H9 (cell line): ENCODE results near the gene DIS3L2. TPM values are rescaled to one million over a fixed set of nuclear protein-coding genes. Genes with fewer than 3 reads are reported as not detected.

ENCODE experiments used
- DNase-seq: peaks from one replicate; pipeline ENCODE4 v3.0.0-alpha.2; 2017
- H2AFZ ChIP-seq: one replicate; pipeline ENCODE4 v1.6.1; 2013; ENCODE audit warnings: mild to moderate bottlenecking, low read length, control low read depth, moderate library complexity
- H2AK5ac ChIP-seq: 2 replicates; pipeline ENCODE4 v1.6.1; 2013; ENCODE audit warnings: low read length, control low read depth, mixed read lengths; ENCODE audit not compliant: insufficient read length
- H2BK120ac ChIP-seq: one replicate; pipeline ENCODE4 v1.6.1; 2013; ENCODE audit warnings: low read depth, mild to moderate bottlenecking, low read length, control low read depth, inconsistent platforms; ENCODE audit not compliant: poor library complexity, severe bottlenecking
- H2BK12ac ChIP-seq: 2 replicates; pipeline ENCODE4 v1.6.1; 2013; ENCODE audit warnings: low read length, control low read depth, mixed read lengths, low read depth; ENCODE audit not compliant: insufficient read length
- H2BK15ac ChIP-seq: 2 replicates; pipeline ENCODE4 v1.6.1; 2013; ENCODE audit warnings: low read depth, low read length, control low read depth
- H2BK20ac ChIP-seq: one replicate; pipeline ENCODE4 v1.6.1; 2013; ENCODE audit warnings: low read depth, mild to moderate bottlenecking, low read length, control low read depth, inconsistent platforms; ENCODE audit not compliant: poor library complexity, severe bottlenecking
- H2BK5ac ChIP-seq: 2 replicates; pipeline ENCODE4 v1.6.1; 2013; ENCODE audit warnings: low read length, control low read depth, mixed read lengths; ENCODE audit not compliant: insufficient read length
- H3K14ac ChIP-seq: 2 replicates; pipeline ENCODE4 v1.6.1; 2013; ENCODE audit warnings: low read length, control low read depth; ENCODE audit not compliant: insufficient read depth
- H3K18ac ChIP-seq: 2 replicates; pipeline ENCODE4 v1.6.1; 2013; ENCODE audit warnings: low read depth, mild to moderate bottlenecking, mixed read lengths, low read length, control low read depth; ENCODE audit not compliant: insufficient read length
- H3K23ac ChIP-seq: 2 replicates; pipeline ENCODE4 v1.6.1; 2013; ENCODE audit warnings: low read length, control low read depth, mixed read lengths, low read depth; ENCODE audit not compliant: insufficient read length
- H3K23me2 ChIP-seq: 2 replicates; pipeline ENCODE4 v1.6.1; 2013; ENCODE audit warnings: low read depth, mild to moderate bottlenecking, mixed read lengths, low read length, control low read depth; ENCODE audit not compliant: insufficient read length, poor library complexity, severe bottlenecking
- H3K27ac ChIP-seq: 2 replicates; pipeline ENCODE4 v1.5.1; 2013; ENCODE audit warnings: low read length, control low read depth, mixed read lengths, low read depth; ENCODE audit not compliant: insufficient read length
- H3K27me3 ChIP-seq: 2 replicates; pipeline ENCODE4 v1.6.1; 2013; ENCODE audit warnings: low read length, control low read depth, inconsistent platforms; ENCODE audit not compliant: insufficient read depth
- H3K4ac ChIP-seq: 2 replicates; pipeline ENCODE4 v1.6.1; 2013; ENCODE audit warnings: low read depth, mild to moderate bottlenecking, control low read depth, inconsistent platforms, low read length, moderate library complexity
- H3K4me1 ChIP-seq: 2 replicates; pipeline ENCODE4 v1.6.1; 2013; ENCODE audit warnings: low read length, control low read depth, inconsistent platforms; ENCODE audit not compliant: insufficient read depth
- H3K4me2 ChIP-seq: 2 replicates; pipeline ENCODE4 v1.6.1; 2013; ENCODE audit warnings: low read length, control low read depth, mixed read lengths; ENCODE audit not compliant: insufficient read length, insufficient read depth
- H3K56ac ChIP-seq: 2 replicates; pipeline ENCODE4 v1.6.1; 2013; ENCODE audit warnings: low read depth, mild to moderate bottlenecking, mixed read lengths, low read length, control low read depth; ENCODE audit not compliant: insufficient read length
- H3K79me1 ChIP-seq: 2 replicates; pipeline ENCODE4 v1.6.1; 2013; ENCODE audit warnings: low read depth, mild to moderate bottlenecking, moderate library complexity, low read length, control low read depth, inconsistent platforms; ENCODE audit not compliant: insufficient read depth, poor library complexity, severe bottlenecking
- H3K79me2 ChIP-seq: 2 replicates; pipeline ENCODE4 v1.6.1; 2013; ENCODE audit warnings: low read length, control low read depth, inconsistent platforms; ENCODE audit not compliant: insufficient read depth
- H3K9ac ChIP-seq: 2 replicates; pipeline ENCODE4 v1.6.1; 2013; ENCODE audit warnings: low read length, control low read depth, mixed read lengths; ENCODE audit not compliant: insufficient read length; ENCODE audit errors: extremely low read depth
- H3K9me3 ChIP-seq: one replicate; pipeline ENCODE4 v1.6.1; 2013; ENCODE audit warnings: low read depth, low read length, inconsistent platforms; ENCODE audit not compliant: control insufficient read depth
- H3T11ph ChIP-seq: one replicate; pipeline ENCODE4 v1.6.1; 2013; ENCODE audit warnings: mild to moderate bottlenecking, low read length, control low read depth, inconsistent platforms
- H4K20me1 ChIP-seq: one replicate; pipeline ENCODE4 v1.6.1; 2013; ENCODE audit not compliant: control insufficient read depth, insufficient read length, insufficient read depth
- H4K5ac ChIP-seq: 2 replicates; pipeline ENCODE4 v1.6.1; 2013; ENCODE audit warnings: low read depth, mild to moderate bottlenecking, mixed read lengths, low read length, control low read depth; ENCODE audit not compliant: insufficient read length
- H4K8ac ChIP-seq: replicated peaks from 2 replicates; pipeline ENCODE4 v1.6.1; 2013; ENCODE audit warnings: low read length, control low read depth, mixed read lengths, low read depth; ENCODE audit not compliant: insufficient read length
- H4K91ac ChIP-seq: 2 replicates; pipeline ENCODE4 v1.6.1; 2013; ENCODE audit warnings: low read depth, mild to moderate bottlenecking, moderate library complexity, mixed read lengths, low read length, control low read depth; ENCODE audit not compliant: insufficient read length
- H3K27ac Mint-ChIP-seq, 3 experiments: 2 replicates in 2 of 3; 3 replicates in 1 of 3; pipeline ENCODE4 v1.8.0; 2020 to 2021; ENCODE audit warnings: mixed read lengths in 3 of 3, mild to moderate bottlenecking in 1 of 3, moderate library complexity in 1 of 3
- H3K27me3 Mint-ChIP-seq: 2 replicates; pipeline ENCODE4 v1.8.0; 2021; ENCODE audit warnings: low read depth, mild to moderate bottlenecking, moderate library complexity, mixed read lengths
- H3K36me3 Mint-ChIP-seq, 3 experiments: 2 replicates in 2 of 3; 3 replicates in 1 of 3; pipeline ENCODE4 v1.8.0; 2020 to 2021; ENCODE audit warnings: low read depth in 3 of 3, mixed read lengths in 3 of 3; ENCODE audit not compliant: insufficient read depth in 1 of 3
- H3K4me1 Mint-ChIP-seq, 2 experiments: 2 replicates each; pipeline ENCODE4 v1.8.0; 2020; ENCODE audit warnings: mixed read lengths in 2 of 2
- H3K4me3 Mint-ChIP-seq, 2 experiments: 2 replicates in 1 of 2; 3 replicates in 1 of 2; pipeline ENCODE4 v1.8.0; 2020 to 2021; ENCODE audit warnings: mild to moderate bottlenecking in 2 of 2, mixed read lengths in 2 of 2, moderate library complexity in 1 of 2
- H3K9me3 Mint-ChIP-seq, 2 experiments: 2 replicates in 1 of 2; 3 replicates in 1 of 2; pipeline ENCODE4 v1.8.0; 2020; ENCODE audit warnings: mild to moderate bottlenecking in 2 of 2, mixed read lengths in 2 of 2, moderate library complexity in 1 of 2
- CTCF ChIP-seq: fragments of 200-600 bp; sonication (generic); conservative IDR thresholded peaks from 3 replicates; pipeline ENCODE4 v1.8.0; 2021; ENCODE audit warnings: antibody characterized with exemption, mild to moderate bottlenecking
- WGBS: extraction: QIAGEN DNeasy Blood & Tissue Kit; methylation state at CpG from one replicate; pipeline ENCODE4 v1.1.7; 2013; ENCODE audit warnings: missing lambda C conversion rate, low lambda C conversion rate, mixed read lengths; ENCODE audit not compliant: insufficient read length; ENCODE audit errors: extremely low coverage; 5-methylcytosine and 5-hydroxymethylcytosine counted together
- total RNA-seq: library from RNA; stranded (reverse); gene quantifications from 2 replicates; pipeline ENCODE4 v1.2.1, GENCODE V29; 2021

The DIS3L2 gene
- total RNA-seq, 1 experiment from 2014 or later: 28.1 TPM

DNA sequence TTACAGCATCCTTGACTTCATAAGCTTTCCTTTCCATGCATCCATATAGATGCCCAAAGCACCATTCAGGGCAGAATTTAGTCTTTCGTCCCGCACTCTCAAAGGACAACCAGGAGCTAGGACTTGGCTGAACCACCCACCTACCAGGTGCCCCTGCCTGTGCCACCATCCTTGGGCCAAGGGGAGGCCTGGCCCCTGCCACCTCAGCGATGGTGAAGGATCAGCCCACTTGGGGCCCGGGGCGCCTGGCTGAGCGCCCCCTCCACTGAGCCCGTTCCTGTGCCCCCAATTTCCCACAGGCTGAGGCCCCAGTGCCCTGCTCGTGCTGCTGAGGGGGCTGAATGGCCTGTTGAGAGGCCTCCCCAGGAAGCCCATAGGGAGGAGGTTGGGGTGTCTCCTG lies 383.7 kb downstream of the DIS3L2 start:
- no peak overlapping the region for H3K27ac Mint-ChIP-seq
- H2AK5ac ChIP-seq: no peak overlapping the region
- no peak overlapping the region for H3K23ac ChIP-seq
- H3K9me3 Mint-ChIP-seq: 0 out of 5 replicates have a peak, but pooled peaks cover 2 to 3% of the 10 kb centered on the region in 2 experiments
- no peaks in the 10 kb centered on the region for H4K20me1 ChIP-seq
- TF ChIP-seq CTCF: no peak
- H3K4me3 Mint-ChIP-seq: no peak overlapping the region
- H3K27me3 Mint-ChIP-seq: peaks cover 16% of the 10 kb centered on the region
- H2BK12ac ChIP-seq: no peak overlapping the region
- H3K9ac ChIP-seq: no peak overlapping the region
- no peak overlapping the region for H2AFZ ChIP-seq
- no peak overlapping the region for H3K56ac ChIP-seq
- H3K79me2 ChIP-seq: no peaks in the 10 kb centered on the region
- H3K23me2 ChIP-seq: no peaks in the 10 kb centered on the region
- no peak overlapping the region for H2BK120ac ChIP-seq
- no peak overlapping the region for H2BK5ac ChIP-seq
- no peak overlapping the region for H3K18ac ChIP-seq
- H3K4ac ChIP-seq: no peak overlapping the region
- no peak overlapping the region for H2BK20ac ChIP-seq
- no peak overlapping the region for H2BK15ac ChIP-seq
- H3K36me3 Mint-ChIP-seq: peaks cover 0 to 3% (median 0%) of the 10 kb centered on the region in 3 experiments; a peak in 1 of 7 replicates
- H3K79me1 ChIP-seq: no peaks in the 10 kb centered on the region
- no peaks in the 10 kb centered on the region for H3K9me3 ChIP-seq
- no peak overlapping the region for H4K5ac ChIP-seq
- no peak overlapping the region for H3T11ph ChIP-seq
- no peaks in the 10 kb centered on the region for H3K4me1 Mint-ChIP-seq
- no CpG with 5 or more reads among the region's 8 CpGs for WGBS
- H3K4me1 ChIP-seq: no peaks in the 10 kb centered on the region
- no peak overlapping the region for H4K91ac ChIP-seq
- H3K27me3 ChIP-seq: peaks cover 1% of the 10 kb centered on the region; the same call in 1 of the 2 replicates
- no peak overlapping the region for H3K4me2 ChIP-seq
- no peak overlapping the region for H4K8ac ChIP-seq
- H3K14ac ChIP-seq: no peak overlapping the region
- no peak for DNase-seq
- H3K27ac ChIP-seq: no peak overlapping the region
